ENCODE measurements around the gene ADAM11. TPM values are rescaled to one million over a fixed set of nuclear protein-coding genes. Genes with fewer than 3 reads are reported as not detected.

Gene ADAM11
- total and polyA plus RNA-seq, 2 of the 13 experiments (the other 11 are each of a cell fraction or from before 2014, with no cell fraction given) = 0.38 to 0.91 TPM

- peak; percentile 75; the same call in 1 of the 2 replicates for TF ChIP-seq ZNF749 (CRISPR knock-in tag; IDR thresholded peaks at IDR 0.05; ENCODE audit: borderline replicate concordance)
- no peak for TF ChIP-seq DZIP1 (CRISPR knock-in tag; IDR thresholded peaks at IDR 0.05)
- no peak; the same call in 1 of the 2 replicates for TF ChIP-seq THAP9 (CRISPR knock-in tag; IDR thresholded peaks at IDR 0.05; ENCODE audit: borderline replicate concordance)
- TF ChIP-seq SRSF9 (IDR thresholded peaks at IDR 0.05; ENCODE audit: borderline replicate concordance, insufficient read depth, low read depth, low read length, poor library complexity, severe bottlenecking) = no peak
- TF ChIP-seq HBP1 (CRISPR knock-in tag; IDR thresholded peaks at IDR 0.05; ENCODE audit: low read depth) = no peak
- no peak for TF ChIP-seq ZBTB43 (CRISPR knock-in tag; conservative IDR thresholded peaks at IDR 0.05)
- no peak for TF ChIP-seq ZNF770 (CRISPR knock-in tag; IDR thresholded peaks at IDR 0.05)
- TF ChIP-seq BRD4 (CRISPR knock-in tag; IDR thresholded peaks at IDR 0.05) = peak; percentile 61; the same call in 1 of the 2 replicates
- TF ChIP-seq KAT2B (IDR thresholded peaks at IDR 0.05; ENCODE audit: borderline replicate concordance, low read depth, low read length) = no peak
- peak; percentile 18; the same call in 1 of the 2 replicates for TF ChIP-seq POGK (CRISPR knock-in tag; conservative IDR thresholded peaks at IDR 0.05)
- TF ChIP-seq NFIB (CRISPR knock-in tag; IDR thresholded peaks at IDR 0.05; ENCODE audit: borderline replicate concordance) = peak; percentile 87; the same call in 1 of the 2 replicates
- 0 out of 2 replicates have a peak, but pooled peaks have one; percentile 37 for TF ChIP-seq ZMYM4 (CRISPR knock-in tag; IDR thresholded peaks at IDR 0.05)
- TF ChIP-seq CENPX (CRISPR knock-in tag; IDR thresholded peaks at IDR 0.05) = no peak
- no peak for TF ChIP-seq SP5 (CRISPR knock-in tag; IDR thresholded peaks at IDR 0.05; ENCODE audit: borderline replicate concordance, low read depth)
These were observed 16.5 kb downstream of the ADAM11 start (continued) for GRCh38 chr17:44775136-44775837.
